HG02981 (cell line): ENCODE results near the gene CLN6.
"Not testable (repeated sequence)": the region's sequence is repeated elsewhere in the genome, so short reads cannot be mapped to it uniquely, and the experiment has no call there.

Experiments
- ATAC-seq: cut with Tn5 transposase; IDR thresholded peaks from one replicate; pipeline ENCODE4 v1.9.1; 2021; ENCODE audit warnings: mild to moderate bottlenecking, moderate library complexity; ENCODE audit not compliant: unreplicated experiment

Gene CLN6

GRCh38 chr15:68224108-68224507 lies 5.4 kb downstream of the CLN6 start:
- no peak for ATAC-seq

DNA sequence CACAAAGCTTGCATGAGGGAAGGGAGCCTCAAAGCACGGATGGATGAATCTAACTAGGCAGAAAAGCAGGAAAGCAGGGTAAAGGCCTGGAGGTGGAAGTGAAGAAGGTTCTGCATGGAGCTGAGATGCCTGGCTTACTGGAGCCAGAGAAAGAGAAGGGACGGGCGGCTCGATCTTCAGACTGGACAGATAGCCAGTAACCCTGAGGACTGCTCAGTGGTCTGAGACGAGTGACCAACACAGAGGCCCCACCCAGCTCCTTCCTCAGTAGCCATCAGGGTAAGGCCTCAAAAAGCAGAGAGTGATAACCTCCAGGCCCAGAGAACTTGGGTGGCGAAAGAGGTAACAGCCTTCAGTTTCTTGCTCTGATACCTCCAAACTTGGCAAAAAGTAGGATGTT lies 6.4 kb downstream of the CLN6 start:
- ATAC-seq = no peak

GRCh38 chr15:68222432-68222743 lies 7.1 kb downstream of the CLN6 start:
- ATAC-seq = not testable (repeated sequence)

- ATAC-seq = not testable (repeated sequence)
These were observed 7.7 kb downstream of the CLN6 start for GRCh38 chr15:68221530-68222431.

DNA sequence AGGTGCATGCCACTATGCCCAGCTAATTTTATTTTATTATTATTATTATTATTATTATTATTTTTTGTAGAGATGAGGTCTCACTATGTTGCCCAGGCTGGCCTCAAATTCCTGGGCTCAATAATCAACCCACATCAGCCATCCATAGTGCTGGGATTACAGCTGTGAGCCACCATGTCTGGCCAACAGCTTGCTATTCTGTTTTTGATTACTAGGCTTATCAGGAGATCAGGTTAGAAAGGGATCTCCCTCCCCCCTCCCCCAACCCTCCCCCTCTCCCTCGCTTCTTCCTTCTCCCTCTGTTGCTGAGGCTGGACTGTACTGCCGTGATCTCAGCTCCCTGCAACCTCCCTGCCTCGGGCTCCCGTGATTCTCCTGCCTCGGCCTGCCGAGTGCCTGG lies 8.6 kb downstream of the CLN6 start:
- no peak for ATAC-seq

- ATAC-seq = no peak
These were observed 9.0 kb downstream of the CLN6 start for GRCh38 chr15:68220489-68220888.

- ATAC-seq = no peak
These were observed 10.4 kb downstream of the CLN6 start for GRCh38 chr15:68218847-68219798.

GRCh38 chr15:68218331-68218730 lies 11.2 kb downstream of the CLN6 start:
- ATAC-seq = no peak

DNA sequence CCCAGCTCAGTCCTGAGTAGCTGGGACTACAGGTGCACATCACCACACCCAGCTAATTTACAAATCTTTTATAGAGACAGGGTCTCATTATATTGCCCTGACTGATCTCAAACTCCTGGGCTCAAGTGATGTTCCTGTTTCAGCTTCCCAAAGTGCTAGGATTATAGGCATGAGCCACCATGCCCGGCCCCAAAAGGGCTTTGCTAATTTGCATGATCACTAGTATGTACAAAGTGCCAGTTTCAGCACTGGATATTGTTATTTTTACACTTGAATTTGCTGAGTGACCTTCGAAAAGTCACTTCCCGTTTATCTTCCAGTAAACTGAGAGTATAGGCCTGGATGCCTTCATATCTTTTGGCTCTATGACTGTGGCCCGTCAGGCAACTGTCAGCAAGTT lies 12.2 kb downstream of the CLN6 start:
- ATAC-seq = no peak

DNA sequence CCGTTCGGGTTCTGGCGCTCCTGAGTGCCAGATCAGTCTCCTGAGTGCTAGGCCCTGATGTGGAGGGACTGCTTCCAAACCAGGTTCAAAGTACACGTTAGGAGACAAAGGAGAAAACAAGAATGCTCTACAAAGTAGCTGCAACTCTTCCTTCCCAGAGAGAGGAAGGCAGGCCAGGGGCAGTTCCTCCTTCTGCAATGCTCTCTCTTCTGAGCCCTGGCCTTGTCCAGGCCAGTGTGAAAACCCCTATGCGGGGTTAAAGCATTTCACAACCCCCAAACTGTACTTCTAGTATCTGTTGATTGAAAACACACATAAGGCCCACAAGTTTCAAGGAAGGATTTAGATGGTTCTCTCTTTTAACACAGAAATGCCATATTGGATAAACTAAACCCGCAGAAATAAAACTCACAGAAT lies 14.7 kb downstream of the CLN6 start:
- ATAC-seq = no peak

- no peak for ATAC-seq
These were observed 15.3 kb downstream of the CLN6 start for GRCh38 chr15:68213991-68214837.

DNA sequence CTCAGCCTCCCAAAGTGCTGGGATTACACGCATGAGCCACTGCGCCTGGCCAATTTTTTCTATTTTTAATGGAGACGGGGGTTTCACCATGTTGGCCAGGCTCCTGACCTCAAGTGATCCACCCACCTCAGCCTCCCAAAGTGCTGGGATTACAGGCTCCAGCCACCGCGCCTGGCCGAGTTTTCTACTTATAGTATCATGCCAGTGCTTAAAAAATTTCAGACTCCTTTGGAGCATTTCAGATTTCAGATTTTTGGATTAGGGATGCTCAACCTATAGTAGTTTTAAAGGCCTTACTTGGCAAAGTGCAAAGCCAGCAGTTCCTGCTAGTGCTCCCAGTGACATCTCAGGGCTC lies 16.1 kb downstream of the CLN6 start:
- not testable (repeated sequence) for ATAC-seq

DNA sequence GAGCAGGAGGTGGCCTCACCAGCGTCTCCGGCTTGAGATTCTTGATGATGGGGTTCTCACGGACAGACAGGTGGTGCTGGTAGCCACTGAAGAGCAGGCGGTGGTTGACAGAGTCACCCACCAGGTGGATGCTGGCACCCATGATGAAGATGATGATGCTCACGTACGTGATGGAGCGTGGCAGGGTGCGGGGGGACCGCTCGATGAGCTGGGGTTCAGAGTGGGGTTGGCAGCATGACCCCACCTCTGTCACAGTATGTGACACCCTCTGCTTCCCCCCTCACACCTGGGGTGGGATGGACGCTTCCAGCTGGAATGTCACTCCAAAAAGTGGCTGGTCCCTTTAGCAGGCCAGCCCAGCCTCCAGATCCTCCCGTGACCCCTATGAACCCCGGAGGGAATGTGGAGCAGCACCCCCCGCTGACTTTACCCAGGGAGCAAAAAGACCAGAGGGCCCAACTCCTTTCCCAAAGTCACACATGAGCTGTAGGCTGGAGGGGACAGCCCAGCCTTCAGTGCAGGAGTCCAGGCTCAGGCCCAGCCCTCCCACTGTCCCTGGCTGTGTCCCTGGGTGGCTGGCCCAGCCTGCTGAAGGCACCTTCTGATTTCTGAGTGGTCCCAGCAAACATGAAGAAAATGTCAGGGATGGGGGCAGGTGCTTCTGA lies 17.7 kb downstream of the CLN6 start:
- ATAC-seq = no peak

GRCh38 chr15:68210821-68211655 lies 18.5 kb downstream of the CLN6 start:
- ATAC-seq = no peak

DNA sequence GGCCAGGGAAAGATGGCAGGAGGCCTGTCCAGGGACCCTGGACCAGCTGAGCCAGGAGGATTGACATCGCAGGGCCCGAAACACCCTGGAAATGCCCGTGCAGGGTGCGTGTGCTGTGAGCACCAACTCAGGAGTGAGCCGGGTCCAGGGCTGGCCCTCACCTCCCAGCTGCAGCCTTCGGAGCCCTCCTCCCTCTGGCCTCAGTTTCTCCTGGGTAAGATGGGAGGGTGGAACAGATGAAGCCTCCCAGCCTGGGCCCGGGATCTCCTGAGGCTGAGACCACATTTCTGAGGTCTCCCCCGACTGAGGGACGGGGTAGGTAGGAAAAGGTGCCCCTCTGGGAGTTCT lies 19.1 kb downstream of the CLN6 start:
- ATAC-seq = no peak

DNA sequence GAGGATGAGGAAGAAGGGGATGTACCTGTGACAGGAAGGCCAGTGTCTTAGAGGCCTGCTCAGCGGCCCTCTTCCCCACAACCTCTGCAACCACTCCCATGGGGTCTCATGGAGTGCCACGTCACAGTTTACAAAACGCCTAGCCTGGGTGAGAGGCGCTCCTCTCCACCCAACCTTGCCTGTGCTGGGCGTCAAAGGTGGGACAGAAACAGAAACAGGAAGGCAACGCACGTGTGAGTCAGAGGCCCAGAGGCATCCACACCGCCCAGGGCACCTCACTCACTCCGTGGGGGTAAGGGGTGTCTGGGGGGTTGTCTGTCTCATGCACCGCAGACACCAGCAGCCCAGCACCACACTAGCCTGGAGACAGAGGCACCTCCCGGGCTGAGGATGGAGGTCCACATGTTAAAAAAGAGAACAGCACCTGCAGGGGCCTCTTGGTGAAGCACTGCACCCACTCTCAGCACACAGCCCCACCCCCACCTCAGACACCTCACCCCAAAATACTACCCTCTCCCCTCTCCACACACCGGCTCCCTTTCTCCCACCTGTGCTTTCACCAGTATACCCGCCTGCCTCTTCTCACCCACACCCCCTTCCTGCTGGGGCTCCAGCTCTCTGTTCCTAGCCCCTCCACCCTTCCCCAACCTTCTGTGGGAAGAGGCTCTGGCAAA lies 19.7 kb downstream of the CLN6 start:
- no peak for ATAC-seq

DNA sequence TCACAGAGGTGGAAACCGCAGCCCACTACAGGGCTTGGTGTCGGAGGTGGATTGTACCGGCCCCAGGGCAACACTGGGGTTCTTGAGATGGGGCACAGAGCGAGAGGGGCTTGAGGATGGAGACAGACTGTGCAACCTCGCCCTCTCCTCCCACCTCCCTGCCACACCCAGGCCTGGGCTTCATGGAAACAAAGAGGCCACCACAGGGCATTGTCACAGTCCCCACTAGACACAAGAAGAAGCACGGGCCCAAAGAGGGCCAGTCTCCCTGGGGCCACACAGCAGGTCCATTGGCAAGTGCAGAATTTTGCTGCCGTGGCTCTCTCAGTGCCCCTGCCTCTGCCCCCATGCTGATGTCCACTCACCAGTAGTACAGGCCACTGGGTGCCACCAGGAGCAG lies 20.3 kb downstream of the CLN6 start:
- no peak for ATAC-seq

GRCh38 chr15:68208636-68209240 lies 20.8 kb downstream of the CLN6 start:
- ATAC-seq = no peak

- ATAC-seq = no peak
These were observed 21.4 kb downstream of the CLN6 start for GRCh38 chr15:68208136-68208535.
